ENCODE results near the gene SPIRE2.
"Not testable (repeated sequence)": the region's sequence is repeated elsewhere in the genome, so short reads cannot be mapped to it uniquely, and the experiment has no call there.

DNA sequence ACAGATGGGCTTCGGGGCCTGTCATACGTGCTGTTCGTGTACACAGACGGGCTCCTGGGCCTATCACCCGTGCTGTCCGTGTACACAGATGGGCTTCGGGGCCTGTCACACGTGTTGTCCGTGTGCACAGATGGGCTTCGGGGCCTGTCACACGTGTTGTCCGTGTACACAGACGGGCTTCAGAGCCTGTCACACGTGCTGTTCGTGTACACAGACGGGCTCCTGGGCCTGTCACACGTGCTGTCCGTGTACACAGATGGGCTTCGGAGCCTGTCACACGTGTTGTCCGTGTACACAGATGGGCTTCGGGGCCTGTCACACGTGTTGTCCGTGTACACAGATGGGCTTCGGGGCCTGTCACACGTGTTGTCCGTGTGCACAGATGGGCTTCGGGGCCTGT is 50.8 kb downstream of the SPIRE2 start:
- TF ChIP-seq CTCF, POLR2A, POLR2AphosphoS5, EP300 (IDR thresholded peaks at IDR 0.05): not testable (repeated sequence)

Data from gastroesophageal sphincter (tissue), 3 donors.